Measurements from ENCODE around the gene EIF4B. TPM values are rescaled to one million over a fixed set of nuclear protein-coding genes. Genes with fewer than 3 reads are reported as not detected.

Gene EIF4B
- total and polyA plus RNA-seq, 4 donors = 81.9 to 684 (median 220) TPM

GRCh38 chr12:53062011-53062961, 56.0 kb downstream of the EIF4B start:
- WGBS, 2 donors = 74 to 81% methylated on average over 20 of the region's 20 CpGs
- Histone ChIP-seq H3K36me3 (ENCODE audit: control insufficient read depth in 4 of 4, insufficient read depth in 4 of 4, low read length in 4 of 4) (peaks cover 0 to 77% (median 51%) of the 10 kb centered on the region in 4 donors), H3K9ac (ENCODE audit: insufficient read depth in 1 of 2, low read length in 2 of 2) (peak overlapping the region in 1 of 2 donors; percentile 4), H3K4me1 (ENCODE audit: control insufficient read depth in 5 of 5, insufficient read depth in 5 of 5, low read length in 5 of 5) (peaks cover 0 to 25% (median 11%) of the 10 kb centered on the region in 5 donors), H3K27me3 (ENCODE audit: control insufficient read depth in 3 of 3, insufficient read depth in 3 of 3, low read length in 2 of 3) (no peaks in the 10 kb centered on the region), H3K27ac (ENCODE audit: low read depth in 1 of 2, low read length in 1 of 2) (peak overlapping the region in 1 of 2 donors; percentile 43), H3K4me3 (no peak overlapping the region), H3K9me3 (ENCODE audit: control insufficient read depth in 4 of 4, insufficient read depth in 3 of 4, low read length in 3 of 4) (no peaks in the 10 kb centered on the region)
- DNase-seq (no peak), ATAC-seq (ENCODE audit: insufficient read depth, low FRiP score) (no peak)
- no peak for TF ChIP-seq CTCF (IDR thresholded peaks at IDR 0.05; ENCODE audit: control extremely low read depth, extremely low read depth)

- no peak for TF ChIP-seq CTCF (IDR thresholded peaks at IDR 0.05; ENCODE audit: control extremely low read depth, extremely low read depth)
- peaks cover 0 to 25% (median 11%) of the 10 kb centered on the region in 5 donors for H3K4me1 ChIP-seq (ENCODE audit: control insufficient read depth in 5 of 5, insufficient read depth in 5 of 5, low read length in 5 of 5)
- 82 to 89% methylated on average over 14 of the region's 14 CpGs for WGBS, 2 donors
These were observed 56.9 kb downstream of the EIF4B start for GRCh38 chr12:53062977-53063707.

GRCh38 chr12:53063708-53064612, 57.7 kb downstream of the EIF4B start:
- ATAC-seq (ENCODE audit: insufficient read depth, low FRiP score) = no peak

More at GRCh38 chr12:53062977-53063707, 56.9 kb downstream of the EIF4B start:
- Histone ChIP-seq H3K36me3 (ENCODE audit: control insufficient read depth in 4 of 4, insufficient read depth in 4 of 4, low read length in 4 of 4) (peaks cover 0 to 78% (median 42%) of the 10 kb centered on the region in 4 donors), H3K9me3 (ENCODE audit: control insufficient read depth in 4 of 4, insufficient read depth in 3 of 4, low read length in 3 of 4) (no peaks in the 10 kb centered on the region), H3K27me3 (ENCODE audit: control insufficient read depth in 3 of 3, insufficient read depth in 3 of 3, low read length in 2 of 3) (no peaks in the 10 kb centered on the region), H3K4me3 (no peak overlapping the region), H3K9ac (ENCODE audit: insufficient read depth in 1 of 2, low read length in 2 of 2) (no peak overlapping the region), H3K27ac (ENCODE audit: low read depth in 1 of 2, low read length in 1 of 2) (peak overlapping the region; percentile 2 to 12)
- DNase-seq = no peak
- no peak for ATAC-seq (ENCODE audit: insufficient read depth, low FRiP score)

More at GRCh38 chr12:53063708-53064612, 57.7 kb downstream of the EIF4B start:
- peaks cover 0 to 73% (median 40%) of the 10 kb centered on the region in 4 donors for H3K36me3 ChIP-seq (ENCODE audit: control insufficient read depth in 4 of 4, insufficient read depth in 4 of 4, low read length in 4 of 4)
- no peaks in the 10 kb centered on the region for H3K9me3 ChIP-seq (ENCODE audit: control insufficient read depth in 4 of 4, insufficient read depth in 3 of 4, low read length in 3 of 4)
- no peak overlapping the region for H3K4me3 ChIP-seq
- no peak overlapping the region for H3K9ac ChIP-seq (ENCODE audit: insufficient read depth in 1 of 2, low read length in 2 of 2)
- no peak for TF ChIP-seq CTCF (IDR thresholded peaks at IDR 0.05; ENCODE audit: control extremely low read depth, extremely low read depth)
- WGBS, 2 donors = 68 to 82% methylated on average over 13 of the region's 13 CpGs
- H3K4me1 ChIP-seq (ENCODE audit: control insufficient read depth in 5 of 5, insufficient read depth in 5 of 5, low read length in 5 of 5) = peaks cover 0 to 25% (median 11%) of the 10 kb centered on the region in 5 donors
- peak in 1 of 3 donors; percentile 61 for DNase-seq
- H3K27ac ChIP-seq (ENCODE audit: low read depth in 1 of 2, low read length in 1 of 2) = peak overlapping the region; percentile 2 to 23
- no peaks in the 10 kb centered on the region for H3K27me3 ChIP-seq (ENCODE audit: control insufficient read depth in 3 of 3, insufficient read depth in 3 of 3, low read length in 2 of 3)

Data from lung (tissue), 12 donors.